Neuron (in vitro differentiated cells): ENCODE results near the gene SAP130.
"Not testable (repeated sequence)": the region's sequence is repeated elsewhere in the genome, so short reads cannot be mapped to it uniquely, and the experiment has no call there.

Experiments
- H2AFZ ChIP-seq: one replicate; pipeline ENCODE4 v1.6.1; 2013; ENCODE audit warnings: low read depth, mild to moderate bottlenecking, inconsistent platforms, low read length, moderate library complexity
- H3K27me3 ChIP-seq: one replicate; pipeline ENCODE4 v1.6.1; 2013; ENCODE audit warnings: low read length; ENCODE audit not compliant: insufficient read depth
- H3K36me3 ChIP-seq: one replicate; pipeline ENCODE4 v1.6.1; 2013; ENCODE audit warnings: low read length; ENCODE audit not compliant: insufficient read depth
- H3K4me1 ChIP-seq: one replicate; pipeline ENCODE4 v1.6.1; 2013; ENCODE audit warnings: low read length; ENCODE audit not compliant: insufficient read depth
- H3K4me3 ChIP-seq: 2 replicates; pipeline ENCODE4 v1.5.1; 2013; ENCODE audit warnings: mild to moderate bottlenecking, low read length, moderate library complexity
- H3K9me3 ChIP-seq: one replicate; pipeline ENCODE4 v1.6.1; 2013; ENCODE audit warnings: low read length

Gene SAP130

DNA sequence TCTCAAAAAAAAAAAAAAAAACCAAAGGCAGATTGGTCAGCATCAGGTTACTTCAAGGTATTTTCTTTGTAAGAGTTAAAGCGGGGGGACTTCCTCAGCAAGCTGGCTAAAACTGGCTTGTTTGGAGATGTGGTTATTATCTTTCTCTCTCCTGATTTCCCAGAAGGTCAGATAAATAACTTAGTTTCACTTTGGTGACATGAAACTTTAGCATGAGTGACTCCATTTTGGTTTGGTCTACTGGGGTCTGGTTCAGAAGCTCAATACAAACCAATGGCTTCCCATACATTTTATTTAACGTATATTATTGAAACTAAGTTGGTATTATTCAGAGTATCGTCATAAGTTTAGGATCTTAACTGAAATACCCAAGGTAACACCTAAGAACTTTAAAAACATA lies 100.5 kb downstream of the SAP130 start:
- Histone ChIP-seq H3K36me3 (no peaks in the 10 kb centered on the region), H3K27me3 (no peaks in the 10 kb centered on the region), H3K9me3 (no peaks in the 10 kb centered on the region), H3K4me3 (no peak overlapping the region), H3K4me1 (no peaks in the 10 kb centered on the region), H2AFZ (no peak overlapping the region)

DNA sequence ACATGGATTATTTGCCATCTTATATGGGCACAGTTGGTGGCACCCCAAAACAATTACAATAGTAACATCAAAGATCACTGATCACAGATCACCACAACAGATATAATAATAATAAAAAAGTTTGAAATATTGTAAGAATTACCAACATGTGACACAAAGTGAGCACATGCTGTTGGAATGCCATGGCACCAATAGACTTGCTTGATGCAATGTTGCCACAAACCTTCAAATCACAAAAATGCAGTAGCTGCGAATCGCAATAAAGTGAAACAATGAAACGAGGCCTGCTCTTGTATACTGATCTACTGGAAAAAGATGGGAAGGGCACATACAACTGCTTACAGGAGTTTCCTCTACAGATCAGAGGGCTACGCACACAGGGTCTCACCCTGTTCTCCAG lies 109.9 kb downstream of the SAP130 start:
- H3K4me1 ChIP-seq = no peaks in the 10 kb centered on the region
- no peaks in the 10 kb centered on the region for H3K27me3 ChIP-seq
- no peaks in the 10 kb centered on the region for H3K9me3 ChIP-seq
- H3K36me3 ChIP-seq = no peaks in the 10 kb centered on the region
- H2AFZ ChIP-seq = no peak overlapping the region
- H3K4me3 ChIP-seq = no peak overlapping the region

- Histone ChIP-seq H3K27me3 (no peaks in the 10 kb centered on the region), H2AFZ (no peak overlapping the region), H3K4me1 (no peaks in the 10 kb centered on the region), H3K36me3 (no peaks in the 10 kb centered on the region), H3K4me3 (no peak overlapping the region), H3K9me3 (no peaks in the 10 kb centered on the region)
These were observed 113.9 kb downstream of the SAP130 start for GRCh38 chr2:127913808-127914457.

DNA sequence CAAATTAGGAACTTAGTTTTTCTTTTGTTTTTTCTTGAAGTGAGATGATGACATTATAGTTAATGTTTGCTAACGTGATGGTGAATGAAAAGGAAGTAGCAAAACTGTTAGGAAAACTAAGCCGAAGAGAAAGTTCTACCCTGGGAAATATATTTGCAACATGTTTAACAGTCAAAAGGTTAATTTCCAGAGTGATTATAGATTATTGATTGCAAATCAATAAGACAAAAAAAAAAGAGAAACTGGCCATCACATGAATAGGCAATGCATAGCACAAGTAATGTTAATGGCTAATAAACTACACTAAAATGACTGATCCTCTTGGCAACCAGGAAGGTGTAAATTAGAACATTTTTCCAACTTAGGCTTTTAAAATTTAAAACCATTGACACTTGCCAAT lies 116.1 kb downstream of the SAP130 start:
- H3K27me3 ChIP-seq = no peaks in the 10 kb centered on the region
- H3K9me3 ChIP-seq = no peaks in the 10 kb centered on the region
- no peak overlapping the region for H2AFZ ChIP-seq
- no peaks in the 10 kb centered on the region for H3K4me1 ChIP-seq
- no peak overlapping the region for H3K4me3 ChIP-seq
- no peaks in the 10 kb centered on the region for H3K36me3 ChIP-seq

- H3K27me3 ChIP-seq = no peaks in the 10 kb centered on the region
- H3K9me3 ChIP-seq = no peaks in the 10 kb centered on the region
- no peak overlapping the region for H2AFZ ChIP-seq
- no peak overlapping the region for H3K4me3 ChIP-seq
- H3K36me3 ChIP-seq = no peaks in the 10 kb centered on the region
- H3K4me1 ChIP-seq = no peaks in the 10 kb centered on the region
These were observed 117.4 kb downstream of the SAP130 start for GRCh38 chr2:127910415-127910814.

DNA sequence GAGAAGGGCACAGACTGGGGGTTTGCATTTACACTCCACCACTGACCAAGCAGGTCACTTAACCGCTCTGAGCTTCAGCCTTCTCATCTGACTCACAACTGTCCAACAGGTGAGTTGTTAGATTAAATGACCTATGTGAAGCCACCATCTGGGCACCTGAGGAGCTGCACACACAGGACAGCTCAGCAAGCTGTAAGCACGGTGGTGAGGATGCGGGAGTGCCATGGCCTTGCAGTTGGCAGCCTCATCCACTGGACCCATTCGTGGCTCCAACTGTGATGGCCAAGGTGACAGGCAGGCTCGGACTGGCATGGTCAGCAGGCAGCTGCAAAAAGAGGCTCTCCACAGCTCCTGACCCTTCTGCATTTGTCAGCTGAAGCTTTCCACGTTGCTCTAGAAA lies 118.8 kb downstream of the SAP130 start:
- H3K9me3 ChIP-seq = no peaks in the 10 kb centered on the region
- no peaks in the 10 kb centered on the region for H3K27me3 ChIP-seq
- H3K36me3 ChIP-seq = no peaks in the 10 kb centered on the region
- no peak overlapping the region for H2AFZ ChIP-seq
- no peaks in the 10 kb centered on the region for H3K4me1 ChIP-seq
- no peak overlapping the region for H3K4me3 ChIP-seq

GRCh38 chr2:127907733-127908400 lies 120.0 kb downstream of the SAP130 start:
- H3K36me3 ChIP-seq, H2AFZ ChIP-seq, H3K4me1 ChIP-seq, H3K9me3 ChIP-seq, H3K27me3 ChIP-seq, H3K4me3 ChIP-seq: not testable (repeated sequence)

- Histone ChIP-seq H3K27me3 (no peaks in the 10 kb centered on the region), H3K4me3 (no peak overlapping the region), H3K9me3 (no peaks in the 10 kb centered on the region), H3K36me3 (no peaks in the 10 kb centered on the region), H2AFZ (no peak overlapping the region), H3K4me1 (no peaks in the 10 kb centered on the region)
These were observed 121.5 kb downstream of the SAP130 start for GRCh38 chr2:127906206-127906926.

DNA sequence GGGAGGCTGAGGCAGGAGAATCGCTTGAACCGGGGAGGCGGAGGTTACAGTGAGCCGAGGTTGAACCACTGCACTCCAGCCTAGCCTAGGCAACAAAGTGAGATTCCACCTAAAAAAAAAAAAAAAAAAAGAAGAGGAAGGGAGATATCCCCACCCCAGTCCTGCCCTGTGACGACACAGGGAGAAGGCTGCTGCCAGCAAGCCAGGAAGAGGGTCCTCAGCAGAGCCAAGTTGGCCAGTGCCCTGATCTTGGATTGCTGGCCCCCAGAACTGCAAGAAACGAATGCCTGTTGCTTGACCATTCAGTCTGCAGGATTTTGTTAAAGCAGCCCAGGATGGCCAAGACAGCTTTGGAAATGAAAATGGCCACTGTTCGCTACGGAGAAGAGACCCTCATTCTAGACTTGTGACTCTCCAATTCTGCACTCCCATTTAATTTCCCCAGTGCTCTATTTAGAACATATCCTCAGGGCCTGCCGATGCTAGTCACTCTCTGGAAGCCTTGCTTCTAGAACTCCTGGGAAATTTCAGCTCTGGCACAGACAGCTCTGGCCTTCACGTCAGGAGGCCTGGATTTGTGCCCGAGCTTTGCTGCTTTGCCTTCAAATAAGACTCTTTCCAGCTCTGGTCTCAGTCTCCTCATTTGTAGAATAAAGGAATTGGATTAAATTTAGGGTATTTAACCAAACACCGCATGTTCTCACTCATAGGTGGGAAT lies 126.4 kb downstream of the SAP130 start:
- Histone ChIP-seq H3K27me3 (no peaks in the 10 kb centered on the region), H3K4me3 (no peak overlapping the region), H3K36me3 (no peaks in the 10 kb centered on the region), H2AFZ (no peak overlapping the region), H3K9me3 (no peaks in the 10 kb centered on the region), H3K4me1 (no peaks in the 10 kb centered on the region)

- Histone ChIP-seq H2AFZ (no peak overlapping the region), H3K4me1 (no peaks in the 10 kb centered on the region), H3K9me3 (no peaks in the 10 kb centered on the region), H3K4me3 (no peak overlapping the region), H3K36me3 (no peaks in the 10 kb centered on the region), H3K27me3 (no peaks in the 10 kb centered on the region)
These were observed 130.2 kb downstream of the SAP130 start for GRCh38 chr2:127897531-127898211.

DNA sequence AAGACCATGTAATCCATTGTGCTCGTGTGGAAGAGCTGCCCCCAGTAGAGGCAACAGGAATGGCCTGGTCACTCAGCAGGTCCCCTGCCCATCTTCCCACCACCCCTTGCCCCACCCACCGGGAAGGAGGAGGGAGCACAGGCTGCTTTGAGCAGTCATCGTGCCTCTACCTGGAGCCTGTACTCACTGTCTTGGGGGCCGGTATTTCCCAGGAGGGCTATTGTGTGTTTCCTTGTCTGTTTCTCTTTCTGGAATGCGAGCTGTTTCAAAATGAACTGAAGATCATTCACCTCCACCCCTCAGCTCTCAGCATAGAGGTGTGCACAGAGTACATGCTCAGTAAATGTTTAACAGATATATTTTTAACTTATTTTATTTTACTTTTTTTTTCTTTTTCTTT lies 134.4 kb downstream of the SAP130 start:
- Histone ChIP-seq H2AFZ (no peak overlapping the region), H3K36me3 (peaks cover 2% of the 10 kb centered on the region), H3K9me3 (no peaks in the 10 kb centered on the region), H3K4me1 (no peaks in the 10 kb centered on the region), H3K27me3 (no peaks in the 10 kb centered on the region), H3K4me3 (no peak overlapping the region)

DNA sequence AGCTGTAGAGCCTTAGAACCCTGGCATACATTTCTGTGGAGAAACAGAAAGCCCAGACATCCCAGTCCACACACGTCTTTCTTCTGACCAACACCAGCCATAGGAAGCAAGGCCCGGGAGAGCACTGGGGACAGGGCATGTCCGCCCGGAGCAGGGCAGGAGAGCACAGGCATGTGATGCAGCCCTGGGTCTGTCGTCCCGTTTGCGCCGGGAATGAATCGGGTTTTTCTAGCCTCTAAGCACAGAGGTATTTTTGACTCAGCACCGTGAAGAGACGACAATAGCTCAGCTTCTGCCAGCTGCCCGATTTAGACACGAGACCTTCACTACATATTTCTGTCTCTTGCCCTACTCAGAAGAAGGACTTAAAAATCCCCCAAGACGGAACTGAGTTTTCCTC lies 134.8 kb downstream of the SAP130 start:
- no peak overlapping the region for H2AFZ ChIP-seq
- no peak overlapping the region for H3K4me3 ChIP-seq
- H3K36me3 ChIP-seq = peaks cover 2% of the 10 kb centered on the region
- H3K27me3 ChIP-seq = no peaks in the 10 kb centered on the region
- no peaks in the 10 kb centered on the region for H3K4me1 ChIP-seq
- H3K9me3 ChIP-seq = no peaks in the 10 kb centered on the region

GRCh38 chr2:127891811-127892210 lies 136.0 kb downstream of the SAP130 start:
- no peaks in the 10 kb centered on the region for H3K9me3 ChIP-seq
- peaks cover 2% of the 10 kb centered on the region for H3K36me3 ChIP-seq
- peaks cover 11% of the 10 kb centered on the region for H3K4me1 ChIP-seq
- no peaks in the 10 kb centered on the region for H3K27me3 ChIP-seq
- H3K4me3 ChIP-seq = no peak overlapping the region
- no peak overlapping the region for H2AFZ ChIP-seq
